HCT116 (cell line): ENCODE data around the gene IL21. TPM values are rescaled to one million over a fixed set of nuclear protein-coding genes. Genes with fewer than 3 reads are reported as not detected.
"Not testable (repeated sequence)": the region's sequence is repeated elsewhere in the genome, so short reads cannot be mapped to it uniquely, and the experiment has no call there.

Source experiments
- ATAC-seq: fragments of 200-7000 bp; cut with Tn5 transposase; 2 replicates; pipeline ENCODE4 v1.9.1; 2020; ENCODE audit warnings: mild to moderate bottlenecking, moderate library complexity
- BruUV-seq: library from RNA; stranded (reverse); fragments of 400-500 nt; replicated peaks from 2 replicates; lab custom pipeline; 2021; lab: Mats Ljungman, UMichigan
- CTCF ChIA-PET: fragments of 300-600 bp; sonication (Branson Sonifier 250); formaldehyde crosslinking; loops from one replicate; lab custom pipeline; 2021; ENCODE audit warnings: antibody characterized with exemption; lab: Charles Lee
- POLR2A ChIA-PET: fragments of 300-600, 350-600 bp; sonication (Branson Sonifier 250); formaldehyde crosslinking; loops from one replicate; lab custom pipeline; 2021; ENCODE audit warnings: antibody characterized with exemption; lab: Charles Lee
- RAD21 ChIA-PET, 2 experiments: fragments of 300-600 bp; sonication (Branson Sonifier 250); formaldehyde crosslinking; loops; one replicate each; lab custom pipeline; 2023; ENCODE audit warnings: low total read pairs in 2 of 2; ENCODE audit not compliant: uncharacterized antibody in 2 of 2, unreplicated experiment in 2 of 2, low non-redundant PET in 1 of 2; lab: Charles Lee
- DNase-seq: peaks from one replicate; pipeline ENCODE4 v3.0.0-alpha.2; 2010; ENCODE audit warnings: low read depth, low spot score
- H2AFZ ChIP-seq: fragments of 200-600 bp; shearing (Covaris generic), sonication (generic); 2 replicates; pipeline ENCODE4 v1.6.1; 2017; ENCODE audit warnings: low read depth, mixed run types, mixed read lengths, antibody characterized with exemption, low read length; ENCODE audit not compliant: poor library complexity, severe bottlenecking
- H3K27ac ChIP-seq: 2 replicates; pipeline ENCODE4 v1.5.1; 2012; ENCODE audit warnings: low read depth, low read length
- H3K27me3 ChIP-seq: fragments of 200-600 bp; sonication (generic); 2 replicates; pipeline ENCODE4 v1.6.1; 2016; ENCODE audit warnings: mixed run types, low read length, mixed read lengths; ENCODE audit not compliant: insufficient read depth
- H3K36me3 ChIP-seq, 2 experiments: fragments of 200-500 bp in 1 of 2; fragments of 200-600 bp in 1 of 2; sonication (Bioruptor generic) in 1 of 2; sonication (generic) in 1 of 2; 2 replicates each; pipeline versions ENCODE4 v1.5.1 to v1.6.1; 2014 to 2016; ENCODE audit warnings: low read length in 2 of 2, inconsistent platforms in 1 of 2, mixed read lengths in 1 of 2, mixed run types in 1 of 2; ENCODE audit not compliant: insufficient read depth in 2 of 2, control insufficient read depth in 1 of 2
- H3K4me1 ChIP-seq, 2 experiments: fragments of 200-600 bp in 1 of 2; sonication (generic) in 1 of 2; 2 replicates each; pipeline versions ENCODE4 v1.5.1 to v1.6.1; 2012 to 2017; ENCODE audit warnings: low read length in 2 of 2, inconsistent platforms in 1 of 2, mild to moderate bottlenecking in 1 of 2, mixed read lengths in 1 of 2, mixed run types in 1 of 2, moderate library complexity in 1 of 2; ENCODE audit not compliant: insufficient read depth in 2 of 2, control insufficient read depth in 1 of 2
- H3K4me2 ChIP-seq: fragments of 200-600 bp; sonication (generic); 2 replicates; pipeline ENCODE4 v1.6.1; 2017; ENCODE audit warnings: mixed run types, low read length, mixed read lengths
- H3K4me3 ChIP-seq, 2 experiments: fragments of 200-600 bp in 1 of 2; sonication (generic) in 1 of 2; replicated peaks in 1 of 2; 2 replicates each; pipeline ENCODE4 v1.5.1; 2011 to 2016; ENCODE audit warnings: low read length in 2 of 2, control low read depth in 1 of 2, low read depth in 1 of 2, mild to moderate bottlenecking in 1 of 2, mixed read lengths in 1 of 2, mixed run types in 1 of 2
- H3K79me2 ChIP-seq: fragments of 200-600 bp; sonication (generic); 2 replicates; pipeline ENCODE4 v1.6.1; 2017; ENCODE audit warnings: mild to moderate bottlenecking, mixed run types, low read length, moderate library complexity, mixed read lengths; ENCODE audit not compliant: insufficient read depth
- H3K9ac ChIP-seq: fragments of 200-600 bp; sonication (generic); 2 replicates; pipeline ENCODE4 v1.6.1; 2016; ENCODE audit warnings: low read length, mixed read lengths
- H3K9me2 ChIP-seq: fragments of 200-600 bp; sonication (generic), shearing (Covaris generic); 2 replicates; pipeline ENCODE4 v1.6.1; 2017; ENCODE audit warnings: mixed run types, mild to moderate bottlenecking, moderate library complexity; ENCODE audit not compliant: insufficient read depth
- H3K9me3 ChIP-seq, 2 experiments: fragments of 200-500 bp in 1 of 2; fragments of 200-600 bp in 1 of 2; sonication (Bioruptor generic) in 1 of 2; sonication (generic) in 1 of 2; 2 replicates each; pipeline ENCODE4 v1.6.1; 2014 to 2017; ENCODE audit warnings: low read length in 2 of 2, mixed read lengths in 2 of 2, inconsistent platforms in 1 of 2, low read depth in 1 of 2, mild to moderate bottlenecking in 1 of 2, mixed run types in 1 of 2, moderate library complexity in 1 of 2; ENCODE audit not compliant: control insufficient read depth in 1 of 2, insufficient read depth in 1 of 2
- H4K20me1 ChIP-seq: fragments of 200-600 bp; sonication (generic), shearing (Covaris generic); 2 replicates; pipeline ENCODE4 v1.6.1; 2017; ENCODE audit warnings: mixed run types, mild to moderate bottlenecking, moderate library complexity; ENCODE audit not compliant: insufficient read depth
- EGR1 ChIP-seq: IDR thresholded peaks from 2 replicates; pipeline ENCODE4 v1.6.1; 2012; ENCODE audit warnings: low read depth
- JUND ChIP-seq: IDR thresholded peaks from 2 replicates; pipeline ENCODE4 v1.6.1; 2012
- POLR2AphosphoS5 ChIP-seq: IDR thresholded peaks from 2 replicates; pipeline ENCODE4 v1.6.1; 2011; ENCODE audit warnings: mild to moderate bottlenecking, low read depth, low read length, moderate library complexity
- SIN3A ChIP-seq: IDR thresholded peaks from 2 replicates; pipeline ENCODE4 v1.6.1; 2012; ENCODE audit warnings: low read depth
- intact Hi-C: fragments of 100-400 bp; cut with micrococcal nuclease; formaldehyde crosslinking; loops from 2 replicates; pipeline ENCODE4 v1.10.0; 2022
- total RNA-seq: library from RNA; stranded (reverse); gene quantifications from one replicate; pipeline ENCODE4 v1.2.1, GENCODE V29; 2021; ENCODE audit not compliant: unreplicated experiment
- TF ChIP-seq, protein P1 (sequence below): IDR thresholded peaks from 2 replicates; pipeline ENCODE4 v1.6.1; 2012

Gene IL21
- total RNA-seq, 1 experiment from 2014 or later: 0.12 TPM

DNA sequence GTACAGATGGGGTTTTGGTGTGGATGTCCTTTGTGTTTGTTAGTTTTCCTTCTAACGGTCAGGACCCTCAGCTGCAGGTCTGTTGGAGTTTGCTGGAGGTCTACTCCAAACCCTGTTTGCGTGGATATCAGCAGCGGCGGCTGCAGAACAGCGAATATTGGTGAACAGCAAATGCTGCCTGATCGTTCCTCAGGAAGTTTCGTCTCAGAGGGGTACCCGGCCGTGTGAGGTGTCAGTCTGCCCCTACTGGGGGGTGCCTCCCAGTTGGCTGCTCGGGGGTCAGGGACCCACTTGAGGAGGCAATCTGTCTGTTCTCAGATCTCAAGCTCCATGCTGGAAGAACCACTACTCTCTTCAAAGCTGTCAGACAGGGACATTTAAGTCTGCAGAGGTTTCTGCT is 46.5 kb downstream of the IL21 start:
- POLR2A ChIA-PET, CTCF ChIA-PET, H3K4me3 ChIP-seq, H3K4me2 ChIP-seq, H2AFZ ChIP-seq, H3K9me2 ChIP-seq, H3K27me3 ChIP-seq, DNase-seq, H3K9me3 ChIP-seq, RAD21 ChIA-PET, H3K36me3 ChIP-seq, H3K4me1 ChIP-seq, H4K20me1 ChIP-seq, H3K9ac ChIP-seq, H3K79me2 ChIP-seq, H3K27ac ChIP-seq, BruUV-seq, ATAC-seq, intact Hi-C loops: not testable (repeated sequence)

DNA sequence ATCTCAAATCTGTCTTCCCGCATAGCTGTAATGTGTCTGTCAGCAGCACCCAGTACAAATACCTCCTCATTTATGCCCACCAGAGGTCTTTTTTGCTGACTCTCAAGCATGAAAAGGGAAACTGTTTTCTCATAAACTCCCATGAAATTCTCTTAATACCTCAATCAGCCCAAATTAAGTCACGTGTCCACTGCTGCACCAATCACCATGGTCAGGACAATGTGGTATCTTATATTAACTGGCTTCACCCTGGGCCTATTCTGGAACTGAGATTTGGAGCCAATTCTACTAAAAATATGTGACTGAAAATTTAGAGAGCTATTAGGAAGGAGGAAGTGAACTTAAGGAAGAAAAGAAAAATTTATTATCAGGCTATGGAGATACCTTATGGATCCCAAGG is 58.4 kb downstream of the IL21 start:
- H2AFZ ChIP-seq: no peak overlapping the region
- ATAC-seq: no peak
- H3K9me3 ChIP-seq: no peaks in the 10 kb centered on the region
- no peak overlapping the region for H3K9ac ChIP-seq
- TF ChIP-seq POLR2AphosphoS5 (no peak), SIN3A (no peak), JUND (no peak), EGR1 (no peak)
- TF ChIP-seq, protein P1, sequence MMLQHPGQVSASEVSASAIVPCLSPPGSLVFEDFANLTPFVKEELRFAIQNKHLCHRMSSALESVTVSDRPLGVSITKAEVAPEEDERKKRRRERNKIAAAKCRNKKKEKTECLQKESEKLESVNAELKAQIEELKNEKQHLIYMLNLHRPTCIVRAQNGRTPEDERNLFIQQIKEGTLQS: no peak
- no peaks in the 10 kb centered on the region for H3K4me1 ChIP-seq
- ChIA-PET RAD21 (no interaction called here), CTCF (interaction anchor here (1.0 to 1.1 kb wide), 2 partner anchors 15 to 662 kb away, joined by 3 read pairs; no protein-coding TSS in a partner anchor), POLR2A (no interaction called here)
- no peaks in the 10 kb centered on the region for H3K9me2 ChIP-seq
- H3K4me2 ChIP-seq: no peak overlapping the region
- no peak overlapping the region for H3K4me3 ChIP-seq
- H4K20me1 ChIP-seq: no peaks in the 10 kb centered on the region
- H3K27ac ChIP-seq: no peak overlapping the region
- no peaks in the 10 kb centered on the region for H3K79me2 ChIP-seq
- DNase-seq: no peak
- no peaks in the 10 kb centered on the region for H3K27me3 ChIP-seq
- H3K36me3 ChIP-seq: no peaks in the 10 kb centered on the region
- BruUV-seq: no TSS peak
- intact Hi-C loops: no loop called here

Other genes starting within 250 kb of the IL21 start
- gene ADAD1, start 242.1 kb downstream of the IL21 start, total RNA-seq: not detected
- gene IL2, start 164.3 kb downstream of the IL21 start, total RNA-seq: 1.3 TPM
- 2.1 TPM for gene BBS12, start 111.6 kb upstream of the IL21 start, total RNA-seq
- 3.8 TPM for gene FGF2, start 205.8 kb upstream of the IL21 start, total RNA-seq